GM13977 (cell line): ENCODE data around the gene RBFOX2.
"Not testable (repeated sequence)": the region's sequence is repeated elsewhere in the genome, so short reads cannot be mapped to it uniquely, and the experiment has no call there.

Experiments used
- DNase-seq: peaks from one replicate; pipeline ENCODE4 v3.0.0; 2012; ENCODE audit warnings: low spot score
- CTCF ChIP-seq: IDR thresholded peaks from 2 replicates; pipeline ENCODE4 v1.5.1; 2012; ENCODE audit warnings: mild to moderate bottlenecking, control low read depth; ENCODE audit not compliant: insufficient read depth; ENCODE audit errors: extremely low read depth, missing control alignments
- in situ Hi-C: fragments of 300-500 bp; cut with MboI; formaldehyde crosslinking; loops from one replicate; pipeline ENCODE4 v1.12.0; 2022; ENCODE audit warnings: low sequenced_read_pairs, low pct_unique_long_range_greater_than_20kb, mixed read lengths, inconsistent platforms; ENCODE audit not compliant: unreplicated experiment

RBFOX2 gene

GRCh38 chr22:36055376-36056295, 27.0 kb upstream of the RBFOX2 start:
- no peak for DNase-seq

GRCh38 chr22:36054446-36054845, 25.8 kb upstream of the RBFOX2 start:
- in situ Hi-C loops: not testable (repeated sequence)

More at GRCh38 chr22:36055376-36056295, 27.0 kb upstream of the RBFOX2 start:
- in situ Hi-C loops: no loop called here
- TF ChIP-seq CTCF: no peak

GRCh38 chr22:36053242-36054147, 24.9 kb upstream of the RBFOX2 start:
- in situ Hi-C loops: no loop called here
- DNase-seq: no peak
- no peak for TF ChIP-seq CTCF

More at GRCh38 chr22:36054446-36054845, 25.8 kb upstream of the RBFOX2 start:
- DNase-seq: not testable (repeated sequence)

GRCh38 chr22:36052505-36052941, 23.9 kb upstream of the RBFOX2 start:
- DNase-seq: no peak
- in situ Hi-C loops: no loop called here
- TF ChIP-seq CTCF: no peak

- in situ Hi-C loops: no loop called here
- TF ChIP-seq CTCF: no peak
- no peak for DNase-seq
Observed at GRCh38 chr22:36049678-36049997, 21.0 kb upstream of the RBFOX2 start.

- TF ChIP-seq CTCF: no peak
- in situ Hi-C loops: no loop called here
- no peak for DNase-seq
Observed at GRCh38 chr22:36048911-36049677, 20.5 kb upstream of the RBFOX2 start.

GRCh38 chr22:36044517-36044916, 15.9 kb upstream of the RBFOX2 start:
- in situ Hi-C loops, DNase-seq: not testable (repeated sequence)
